Neutrophil (primary cell): ENCODE measurements around the gene AKAP12.

Experiments used
- H3K27ac ChIP-seq: fragments of 200-600 bp; sonication (generic); 2 replicates; pipeline ENCODE4 v1.5.1; 2016; ENCODE audit warnings: mild to moderate bottlenecking, moderate library complexity
- H3K27me3 ChIP-seq: fragments of 200-600 bp; sonication (generic); 2 replicates; pipeline ENCODE4 v1.6.0; 2016; ENCODE audit warnings: mild to moderate bottlenecking
- H3K36me3 ChIP-seq: fragments of 200-600 bp; sonication (generic); 2 replicates; pipeline ENCODE4 v1.5.1; 2017
- H3K4me1 ChIP-seq, 2 experiments: fragments of 200-600 bp in 1 of 2; sonication (generic) in 1 of 2; 1 replicate in 1 of 2; 2 replicates in 1 of 2; pipeline versions ENCODE4 v1.5.1 to v1.6.1; 2013 to 2016; ENCODE audit warnings: low read depth in 1 of 2, low read length in 1 of 2, mild to moderate bottlenecking in 1 of 2, moderate library complexity in 1 of 2; ENCODE audit not compliant: control insufficient read depth in 1 of 2, insufficient read depth in 1 of 2
- H3K4me3 ChIP-seq, 2 experiments: fragments of 200-600 bp in 1 of 2; sonication (generic) in 1 of 2; 1 replicate in 1 of 2; 2 replicates in 1 of 2; pipeline ENCODE4 v1.5.1; 2013 to 2016; ENCODE audit warnings: low read depth in 1 of 2, low read length in 1 of 2, mild to moderate bottlenecking in 1 of 2, moderate library complexity in 1 of 2
- H3K9me3 ChIP-seq: fragments of 200-600 bp; sonication (generic); 2 replicates; pipeline ENCODE4 v1.5.1; 2016
- CTCF ChIP-seq: fragments of 200-600 bp; sonication (generic); IDR thresholded peaks from 2 replicates; pipeline ENCODE4 v1.5.1; 2016; ENCODE audit warnings: antibody characterized with exemption

The AKAP12 gene

GRCh38 chr6:151390276-151390850, 150.6 kb downstream of the AKAP12 start:
- Histone ChIP-seq H3K4me1 (peaks cover 36 to 41% of the 10 kb centered on the region in 2 experiments), H3K27me3 (no peaks in the 10 kb centered on the region), H3K9me3 (no peaks in the 10 kb centered on the region), H3K4me3 (peak overlapping the region; percentile 74 to 90), H3K27ac (peak overlapping the region; percentile 99), H3K36me3 (no peaks in the 10 kb centered on the region)
- TF ChIP-seq CTCF: peak; percentile 58

GRCh38 chr6:151390851-151391470, 151.2 kb downstream of the AKAP12 start:
- no peaks in the 10 kb centered on the region for H3K27me3 ChIP-seq
- peaks cover 3% of the 10 kb centered on the region for H3K36me3 ChIP-seq
- peak overlapping the region; percentile 74 to 90 for H3K4me3 ChIP-seq
- no peaks in the 10 kb centered on the region for H3K9me3 ChIP-seq
- TF ChIP-seq CTCF: peak; percentile 8
- peaks cover 36 to 41% of the 10 kb centered on the region in 2 experiments for H3K4me1 ChIP-seq
- H3K27ac ChIP-seq: peak overlapping the region; percentile 99

- peak within 1 kb of the TSS; percentile 74 to 90 for H3K4me3 ChIP-seq
- peaks cover 3% of the 10 kb centered on the region for H3K36me3 ChIP-seq
- TF ChIP-seq CTCF: no peak
- peak within 1 kb of the TSS; percentile 99 for H3K27ac ChIP-seq
- peaks cover 36 to 41% of the 10 kb centered on the region in 2 experiments for H3K4me1 ChIP-seq
- H3K27me3 ChIP-seq: no peaks in the 10 kb centered on the region
- no peaks in the 10 kb centered on the region for H3K9me3 ChIP-seq
These were observed 152.0 kb downstream of the AKAP12 start, which contains the start of gene ZBTB2 for GRCh38 chr6:151391471-151392413. Gene ZBTB2, minus strand, starts transcription at chr6:151391559. Its CDS starts 17,922 bp downstream, at chr6:151373637.

- peak overlapping the region; percentile 99 for H3K27ac ChIP-seq
- H3K4me3 ChIP-seq: peak overlapping the region; percentile 74 to 90
- TF ChIP-seq CTCF: no peak
- peaks cover 36 to 41% of the 10 kb centered on the region in 2 experiments for H3K4me1 ChIP-seq
- H3K9me3 ChIP-seq: no peaks in the 10 kb centered on the region
- no peaks in the 10 kb centered on the region for H3K27me3 ChIP-seq
- H3K36me3 ChIP-seq: peaks cover 3% of the 10 kb centered on the region
These were observed 152.7 kb downstream of the AKAP12 start for GRCh38 chr6:151392427-151392826.

- TF ChIP-seq CTCF: no peak
- H3K27ac ChIP-seq: no peak overlapping the region
- peaks cover 3% of the 10 kb centered on the region for H3K36me3 ChIP-seq
- H3K27me3 ChIP-seq: no peaks in the 10 kb centered on the region
- H3K9me3 ChIP-seq: no peaks in the 10 kb centered on the region
- H3K4me3 ChIP-seq: no peak overlapping the region
- peaks cover 32 to 36% of the 10 kb centered on the region in 2 experiments for H3K4me1 ChIP-seq
These were observed 153.6 kb downstream of the AKAP12 start for GRCh38 chr6:151393410-151393809.
